MM.1S (cell line): ENCODE measurements around the gene MPI.

Source experiments
- CTCF ChIP-seq: fragments of 300-600 bp; sonication (generic); IDR thresholded peaks from 2 replicates; pipeline ENCODE4 v1.5.1; 2016; ENCODE audit warnings: antibody characterized with exemption, low read length, mixed read lengths
- EZH2 ChIP-seq: fragments of 300-600 bp; sonication (generic); optimal IDR thresholded peaks from 2 replicates; pipeline ENCODE3; 2017; ENCODE audit warnings: low read depth, mild to moderate bottlenecking, antibody characterized with exemption, low read length, mixed read lengths
- EZH2phosphoT487 ChIP-seq: fragments of 300-600 bp; sonication (generic); IDR thresholded peaks from 2 replicates; pipeline ENCODE4 v1.6.1; 2018; ENCODE audit warnings: antibody characterized with exemption, low read length

GRCh38 chr15:74841891-74842373 lies 47.9 kb upstream of the MPI start:
- TF ChIP-seq CTCF = no peak
- TF ChIP-seq EZH2 = no peak
- no peak for TF ChIP-seq EZH2phosphoT487
